ENCODE results near the gene TYROBP.
"Not testable (repeated sequence)": the region's sequence is repeated elsewhere in the genome, so short reads cannot be mapped to it uniquely, and the experiment has no call there.

The TYROBP gene

DNA sequence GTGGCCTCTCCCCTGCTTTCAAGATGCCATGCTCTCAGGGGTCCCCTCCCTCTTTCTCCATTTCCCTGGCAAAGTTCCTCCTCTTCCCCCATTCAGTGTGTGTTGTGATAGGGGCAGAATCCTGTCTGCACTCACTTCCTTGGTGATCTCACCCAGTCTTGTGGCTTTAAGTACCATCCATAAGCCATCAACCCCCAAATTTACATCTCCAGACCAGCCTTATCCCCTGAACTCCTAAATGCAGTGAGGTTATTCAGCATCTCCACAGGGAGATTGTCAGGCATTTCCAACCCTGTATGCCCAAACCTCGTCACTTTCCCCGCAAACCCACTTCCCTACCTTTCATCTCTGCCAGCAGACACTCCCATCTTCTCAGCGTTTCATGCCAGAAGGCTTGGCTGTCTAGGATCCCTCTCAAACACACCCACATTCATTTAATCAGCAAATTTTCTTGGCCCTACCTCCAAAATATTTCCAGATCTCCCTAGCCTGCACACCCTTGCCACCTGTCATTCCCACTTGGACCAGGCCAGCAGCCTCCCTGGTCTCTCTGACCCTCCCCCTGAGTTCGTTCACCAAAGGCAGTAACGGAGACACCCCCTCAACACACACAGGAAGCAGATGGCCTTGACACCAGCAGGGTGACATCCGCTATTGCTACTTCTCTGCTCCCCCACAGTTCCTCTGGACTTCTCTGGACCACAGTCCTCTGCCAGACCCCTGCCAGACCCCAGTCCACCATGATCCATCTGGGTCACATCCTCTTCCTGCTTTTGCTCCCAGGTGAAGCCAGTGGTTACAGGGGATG, 6.0 kb downstream of the TYROBP start, which contains the start of gene HCST:
Gene HCST (plus strand): TSS at position 676 of the 808 bp plus-strand sequence. CDS start 65 bp downstream, at position 741.
- in situ Hi-C loops (cut with MboI; ENCODE audit: low sequenced_read_pairs): no loop called here

DNA sequence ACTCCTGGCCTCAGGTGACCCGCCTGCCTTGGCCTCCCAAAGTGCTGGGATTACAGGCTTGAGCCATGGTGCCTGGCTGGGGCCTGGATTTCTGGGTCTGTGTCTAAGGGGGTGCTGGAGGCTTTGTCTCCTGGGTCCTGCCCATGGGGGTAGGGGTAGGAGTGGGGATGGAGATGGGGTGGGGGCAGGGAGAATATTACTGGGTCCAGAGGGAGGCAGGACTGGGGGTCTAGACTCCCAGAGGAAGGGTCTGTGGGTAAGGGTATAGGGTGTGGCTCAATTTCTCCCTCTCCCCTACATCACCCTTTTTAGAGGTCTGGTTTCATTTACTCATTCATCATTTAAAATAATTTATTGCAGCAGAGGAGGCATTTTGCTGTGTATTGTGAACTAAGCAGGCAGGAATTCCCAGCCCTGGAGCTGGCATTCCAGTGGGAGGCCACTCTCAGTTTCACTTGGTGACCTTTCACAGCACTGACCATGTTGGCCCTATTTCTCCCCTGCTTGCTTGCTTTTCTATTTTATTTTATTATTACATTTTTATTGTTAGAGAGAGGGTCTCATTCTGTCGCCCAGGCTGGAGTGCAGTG, 6.9 kb downstream of the TYROBP start:
- in situ Hi-C loops (cut with MboI; ENCODE audit: low sequenced_read_pairs): no loop called here

GRCh38 chr19:35899547-35900214, 8.4 kb downstream of the TYROBP start:
- in situ Hi-C loops (cut with MboI; ENCODE audit: low sequenced_read_pairs): no loop called here

GRCh38 chr19:35898499-35898809, 9.6 kb downstream of the TYROBP start:
- in situ Hi-C loops (cut with MboI; ENCODE audit: low sequenced_read_pairs): no loop called here

DNA sequence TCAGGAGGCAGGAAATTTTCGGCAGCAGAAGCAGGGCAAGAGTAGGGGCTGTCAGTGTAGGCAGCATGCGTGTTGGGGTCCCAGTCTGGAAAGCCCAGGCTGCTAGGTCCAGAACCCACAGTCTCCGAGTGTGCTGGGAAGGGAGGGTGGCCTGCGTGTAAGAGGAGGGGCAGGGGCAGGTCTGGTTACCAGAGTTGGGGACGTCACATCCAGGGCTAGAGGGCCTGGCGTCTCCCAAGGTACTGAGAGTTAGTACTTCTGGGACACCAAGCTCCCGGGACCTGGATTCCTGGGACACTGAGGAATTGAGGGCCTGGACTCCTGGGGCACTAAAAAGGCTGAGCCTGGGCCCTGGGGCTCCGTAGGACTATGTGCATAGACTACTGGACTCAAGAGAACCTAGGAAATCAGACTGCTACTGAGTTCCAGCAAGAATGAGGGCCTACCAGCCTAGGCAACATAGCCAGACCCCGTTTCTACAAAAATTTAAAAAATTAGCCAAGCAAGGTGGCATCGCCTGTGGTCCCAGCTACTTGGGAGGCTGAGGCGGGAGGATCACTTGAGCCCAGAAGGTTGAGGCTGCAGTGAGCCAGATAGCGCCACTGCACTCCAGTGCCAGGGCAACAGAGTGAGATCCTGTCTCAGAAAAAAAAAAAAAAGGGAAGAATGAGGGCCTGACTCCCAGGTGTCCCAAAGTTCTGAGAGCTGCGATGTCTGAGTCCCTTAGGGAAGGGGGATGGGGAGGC, 10.2 kb downstream of the TYROBP start:
- in situ Hi-C loops (cut with MboI; ENCODE audit: low sequenced_read_pairs): no loop called here

DNA sequence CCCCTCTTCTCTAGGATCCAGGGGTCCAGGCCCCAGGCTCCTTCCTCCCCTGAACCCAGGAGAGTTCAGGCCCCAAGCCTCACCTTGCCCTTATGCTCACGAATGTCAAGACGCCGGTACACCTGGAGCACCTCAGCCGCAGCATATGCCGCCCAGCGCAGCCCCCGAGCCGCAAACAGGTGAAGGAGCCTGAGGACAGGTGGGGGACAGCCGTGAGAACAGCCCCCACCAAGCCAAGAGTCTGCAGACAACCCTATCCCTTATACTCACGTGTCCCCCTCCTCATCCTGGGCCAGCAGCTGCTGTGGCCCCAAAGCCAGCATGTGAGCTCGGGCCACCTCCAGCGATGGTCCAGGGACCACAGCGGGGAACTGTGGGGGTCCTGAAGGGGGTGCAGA, 11.5 kb downstream of the TYROBP start:
- in situ Hi-C loops (cut with MboI; ENCODE audit: low sequenced_read_pairs): no loop called here

DNA sequence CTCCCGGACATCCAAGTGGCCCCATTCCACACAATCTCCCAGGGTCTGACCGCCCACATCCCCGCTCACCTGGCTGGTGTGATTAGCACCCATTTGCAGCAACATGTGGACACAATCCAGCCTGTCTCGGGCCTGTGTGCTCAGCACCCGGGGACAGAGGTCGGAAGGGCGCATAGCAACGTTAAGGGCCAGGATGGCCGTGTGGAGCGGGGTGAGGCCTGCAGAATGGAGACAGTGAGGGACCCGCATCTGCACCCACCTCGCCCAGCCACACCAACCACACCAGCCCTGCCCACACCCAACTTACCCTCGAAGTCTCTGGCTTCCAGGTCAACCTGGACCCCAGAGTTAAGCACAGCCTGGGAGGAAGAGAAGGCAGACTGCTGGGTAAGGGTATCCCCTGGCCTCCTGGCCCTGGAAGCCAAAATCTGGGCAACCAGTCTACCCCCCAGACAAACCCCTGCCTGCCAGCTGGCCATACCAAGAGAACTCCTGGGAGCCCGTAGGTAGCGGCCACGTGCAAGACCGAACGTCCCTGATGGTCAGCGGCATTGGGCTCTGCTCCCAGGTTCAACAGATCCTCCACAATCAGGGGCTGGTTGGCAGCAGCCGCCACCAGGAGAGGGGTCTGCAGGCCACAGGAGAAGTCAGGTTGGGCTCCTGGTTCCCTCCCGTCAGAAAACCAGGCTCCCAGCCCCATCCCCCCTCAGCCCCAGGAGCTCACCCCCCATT, 12.0 kb downstream of the TYROBP start:
- in situ Hi-C loops (cut with MboI; ENCODE audit: low sequenced_read_pairs): no loop called here

- in situ Hi-C loops (cut with MboI; ENCODE audit: low sequenced_read_pairs): no loop called here
Measured at GRCh38 chr19:35894342-35894741, 13.8 kb downstream of the TYROBP start.

DNA sequence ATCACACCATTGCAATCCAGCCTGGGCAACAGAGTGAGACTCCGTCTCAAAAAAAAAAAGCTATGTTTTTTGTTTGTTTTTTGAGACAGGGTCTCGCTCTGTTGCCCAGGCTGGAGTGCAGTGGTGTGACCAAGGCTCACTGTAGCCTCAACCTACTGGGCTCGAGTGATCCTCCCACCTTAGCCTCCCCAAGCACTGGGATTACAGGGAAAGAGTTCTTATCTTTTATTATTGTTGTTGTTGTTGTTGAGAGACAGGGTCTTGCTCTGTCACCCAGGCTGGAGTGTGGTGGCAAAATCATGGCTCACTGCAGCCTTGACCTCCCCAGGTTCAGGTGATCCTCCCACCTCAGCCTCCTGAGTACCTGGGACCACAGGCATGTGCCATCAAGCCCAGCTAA, 16.3 kb downstream of the TYROBP start:
- in situ Hi-C loops (cut with MboI; ENCODE audit: low sequenced_read_pairs): not testable (repeated sequence)

DNA sequence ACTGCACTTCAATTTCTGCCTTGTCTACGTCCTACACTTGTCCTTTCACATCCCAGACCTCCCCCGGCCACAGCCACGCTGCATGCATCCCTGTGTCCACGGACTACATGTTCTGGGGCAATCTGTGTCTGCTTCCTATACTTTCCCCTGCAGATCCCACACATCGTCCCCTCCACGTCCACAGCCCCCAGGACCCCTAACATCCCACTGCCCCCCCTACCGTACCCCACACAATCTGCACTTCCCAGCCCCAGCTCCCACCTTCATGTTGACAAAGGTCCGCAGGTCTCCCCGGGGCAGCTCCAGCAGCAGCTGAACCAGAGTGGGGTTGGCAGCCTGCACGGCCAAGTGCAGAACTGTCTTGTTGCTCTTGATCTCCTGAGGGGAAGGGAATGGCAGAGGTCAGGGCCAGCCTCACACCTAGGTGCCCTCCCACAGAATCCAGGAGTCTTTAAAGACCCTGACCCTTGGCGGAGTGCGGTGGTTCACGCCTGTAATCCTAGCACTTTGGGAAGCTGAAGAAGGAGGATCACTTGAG, 17.9 kb downstream of the TYROBP start:
- in situ Hi-C loops (cut with MboI; ENCODE audit: low sequenced_read_pairs): no loop called here

- in situ Hi-C loops (cut with MboI; ENCODE audit: low sequenced_read_pairs): loop anchor here (5.0 kb wide), 1 partner anchor 43 kb away; no protein-coding TSS in a partner anchor
Measured at GRCh38 chr19:35889370-35890112, 18.6 kb downstream of the TYROBP start.

- in situ Hi-C loops (cut with MboI; ENCODE audit: low sequenced_read_pairs): loop anchor here (5.0 kb wide), 1 partner anchor 44 kb away; no protein-coding TSS in a partner anchor
Measured at GRCh38 chr19:35888398-35888797, 19.7 kb downstream of the TYROBP start.

GRCh38 chr19:35887197-35887596, 20.9 kb downstream of the TYROBP start:
- in situ Hi-C loops (cut with MboI; ENCODE audit: low sequenced_read_pairs): loop anchor here (5.0 kb wide), 1 partner anchor 45 kb away; no protein-coding TSS in a partner anchor

DNA sequence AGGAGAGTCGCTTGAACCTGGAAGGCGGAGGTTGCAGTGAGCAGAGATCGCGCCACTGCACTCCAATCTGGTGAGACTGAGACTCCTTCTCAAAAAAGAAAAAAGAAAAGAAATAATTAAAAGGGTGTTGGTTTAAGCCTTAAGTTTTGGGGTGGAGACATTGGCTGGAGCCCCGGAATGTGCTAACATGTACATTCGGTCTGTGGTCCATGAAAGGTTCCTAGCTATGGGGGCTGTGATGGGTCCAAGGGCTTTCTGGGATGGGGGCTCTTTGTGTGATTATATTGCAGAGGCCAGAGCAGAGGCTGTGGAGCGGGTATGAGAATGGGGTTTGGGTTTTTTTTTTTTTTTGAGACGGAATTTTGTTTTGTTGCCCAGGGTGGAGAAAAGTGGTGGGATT, 22.2 kb downstream of the TYROBP start:
- in situ Hi-C loops (cut with MboI; ENCODE audit: low sequenced_read_pairs): loop anchor here (5.0 kb wide), 1 partner anchor 46 kb away; no protein-coding TSS in a partner anchor

GRCh38 chr19:35885225-35885738, 22.8 kb downstream of the TYROBP start:
- in situ Hi-C loops (cut with MboI; ENCODE audit: low sequenced_read_pairs): loop anchor here (5.0 kb wide), 1 partner anchor 47 kb away; no protein-coding TSS in a partner anchor

GRCh38 chr19:35883882-35884281, 24.2 kb downstream of the TYROBP start:
- in situ Hi-C loops (cut with MboI; ENCODE audit: low sequenced_read_pairs): no loop called here

- in situ Hi-C loops (cut with MboI; ENCODE audit: low sequenced_read_pairs): no loop called here
Measured at GRCh38 chr19:35882114-35882832, 25.8 kb downstream of the TYROBP start.

- in situ Hi-C loops (cut with MboI; ENCODE audit: low sequenced_read_pairs): no loop called here
Measured at GRCh38 chr19:35879770-35880317, 28.3 kb downstream of the TYROBP start.
